HG03135 (cell line): ENCODE results near the gene RIMBP2.
"Not testable (repeated sequence)": the region's sequence is repeated elsewhere in the genome, so short reads cannot be mapped to it uniquely, and the experiment has no call there.

ENCODE experiments used
- ATAC-seq: cut with Tn5 transposase; IDR thresholded peaks from one replicate; pipeline ENCODE4 v1.9.1; 2021; ENCODE audit warnings: mild to moderate bottlenecking, moderate library complexity; ENCODE audit not compliant: unreplicated experiment

The RIMBP2 gene, protein sequence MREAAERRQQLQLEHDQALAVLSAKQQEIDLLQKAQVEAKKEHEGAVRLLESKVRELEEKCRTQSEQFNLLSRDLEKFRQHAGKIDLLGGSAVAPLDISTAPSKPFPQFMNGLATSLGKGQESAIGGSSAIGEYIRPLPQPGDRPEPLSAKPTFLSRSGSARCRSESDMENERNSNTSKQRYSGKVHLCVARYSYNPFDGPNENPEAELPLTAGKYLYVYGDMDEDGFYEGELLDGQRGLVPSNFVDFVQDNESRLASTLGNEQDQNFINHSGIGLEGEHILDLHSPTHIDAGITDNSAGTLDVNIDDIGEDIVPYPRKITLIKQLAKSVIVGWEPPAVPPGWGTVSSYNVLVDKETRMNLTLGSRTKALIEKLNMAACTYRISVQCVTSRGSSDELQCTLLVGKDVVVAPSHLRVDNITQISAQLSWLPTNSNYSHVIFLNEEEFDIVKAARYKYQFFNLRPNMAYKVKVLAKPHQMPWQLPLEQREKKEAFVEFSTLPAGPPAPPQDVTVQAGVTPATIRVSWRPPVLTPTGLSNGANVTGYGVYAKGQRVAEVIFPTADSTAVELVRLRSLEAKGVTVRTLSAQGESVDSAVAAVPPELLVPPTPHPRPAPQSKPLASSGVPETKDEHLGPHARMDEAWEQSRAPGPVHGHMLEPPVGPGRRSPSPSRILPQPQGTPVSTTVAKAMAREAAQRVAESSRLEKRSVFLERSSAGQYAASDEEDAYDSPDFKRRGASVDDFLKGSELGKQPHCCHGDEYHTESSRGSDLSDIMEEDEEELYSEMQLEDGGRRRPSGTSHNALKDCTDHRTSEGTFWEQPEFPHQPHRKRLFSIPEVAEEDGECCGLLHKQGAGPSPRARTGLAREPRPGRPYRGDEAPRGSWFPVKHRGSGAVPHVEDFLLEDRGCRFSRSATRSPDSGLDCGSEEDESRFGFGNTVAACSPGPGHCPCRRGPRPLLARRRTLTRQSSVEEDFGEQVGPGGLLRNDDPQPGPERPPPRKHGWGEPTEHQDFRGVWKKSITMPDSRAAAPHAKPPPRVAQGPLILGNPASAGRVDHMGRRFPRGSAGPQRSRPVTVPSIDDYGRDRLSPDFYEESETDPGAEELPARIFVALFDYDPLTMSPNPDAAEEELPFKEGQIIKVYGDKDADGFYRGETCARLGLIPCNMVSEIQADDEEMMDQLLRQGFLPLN (N-terminal part only)

DNA sequence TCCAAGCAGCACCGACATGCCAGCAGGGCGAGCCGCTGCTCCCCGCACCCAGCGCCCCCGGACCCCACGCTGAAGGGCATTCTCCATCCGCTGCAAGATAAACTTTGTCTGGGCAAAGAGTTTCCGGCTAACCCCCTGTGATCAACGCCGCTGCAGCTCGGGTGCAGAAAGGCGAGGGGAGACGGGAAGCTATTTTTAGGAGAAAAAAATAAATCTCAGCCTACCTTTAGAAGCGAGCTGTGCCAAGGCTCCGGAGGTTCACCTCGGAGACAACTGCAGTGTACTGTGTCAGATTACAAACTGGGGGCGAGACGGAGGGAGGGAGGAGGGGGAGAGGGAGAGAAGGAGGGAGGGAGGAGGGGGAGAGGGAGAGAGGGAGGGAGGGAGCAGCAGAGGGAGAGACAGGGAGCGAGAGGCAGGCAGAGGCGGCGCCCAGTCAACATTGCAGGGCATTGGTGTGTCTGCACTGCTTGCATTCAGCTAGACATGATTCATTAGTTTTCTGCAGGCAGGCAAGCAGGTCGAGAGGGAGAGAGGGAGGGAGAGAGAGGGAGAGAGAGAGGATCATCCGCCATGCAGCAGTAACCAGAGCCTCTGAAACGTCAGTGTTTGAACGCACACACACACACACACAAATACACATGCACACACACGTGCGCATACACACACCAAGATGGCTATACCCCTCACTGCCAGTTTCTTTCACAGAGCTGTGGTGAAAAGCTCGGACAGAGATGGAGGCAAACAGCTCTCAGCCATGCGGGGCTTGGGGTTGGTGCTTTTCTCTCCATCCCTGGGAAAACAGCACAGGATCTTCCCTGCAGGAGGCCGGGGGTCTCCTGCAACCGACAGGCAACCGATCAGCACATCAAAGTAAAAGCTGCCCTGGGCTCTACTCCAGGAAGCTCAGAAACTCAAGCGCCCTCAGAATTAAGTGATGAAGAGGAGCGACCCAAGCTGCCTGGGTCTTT is at the start of gene RIMBP2:
TSS of gene RIMBP2 (minus strand) at position 302 of the 971 bp plus-strand sequence. CDS start 237,286 bp downstream, outside the sequence.
- ATAC-seq, result no peak

DNA sequence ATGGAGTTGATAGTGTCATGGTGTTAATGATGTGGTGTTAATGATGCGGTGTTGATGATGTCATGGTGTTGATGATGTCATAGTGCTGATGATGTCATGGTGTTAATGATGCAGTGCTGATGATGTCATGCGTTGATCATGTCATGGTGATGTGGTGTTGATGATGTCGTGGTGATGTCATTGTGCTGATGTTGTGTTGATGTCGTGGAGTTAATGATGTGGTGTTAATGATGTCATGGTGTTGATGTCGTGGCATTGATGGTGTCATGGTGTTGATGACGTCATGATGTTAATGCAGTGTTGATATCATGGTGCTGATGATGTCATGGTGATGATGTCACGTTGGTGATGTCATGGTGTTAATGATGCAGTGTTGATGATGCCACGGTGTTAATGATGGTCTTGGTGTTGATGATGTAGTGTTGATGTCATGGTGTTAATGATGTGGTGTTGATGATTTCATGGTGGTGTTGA is 49.1 kb upstream of the RIMBP2 start:
- no peak for ATAC-seq

DNA sequence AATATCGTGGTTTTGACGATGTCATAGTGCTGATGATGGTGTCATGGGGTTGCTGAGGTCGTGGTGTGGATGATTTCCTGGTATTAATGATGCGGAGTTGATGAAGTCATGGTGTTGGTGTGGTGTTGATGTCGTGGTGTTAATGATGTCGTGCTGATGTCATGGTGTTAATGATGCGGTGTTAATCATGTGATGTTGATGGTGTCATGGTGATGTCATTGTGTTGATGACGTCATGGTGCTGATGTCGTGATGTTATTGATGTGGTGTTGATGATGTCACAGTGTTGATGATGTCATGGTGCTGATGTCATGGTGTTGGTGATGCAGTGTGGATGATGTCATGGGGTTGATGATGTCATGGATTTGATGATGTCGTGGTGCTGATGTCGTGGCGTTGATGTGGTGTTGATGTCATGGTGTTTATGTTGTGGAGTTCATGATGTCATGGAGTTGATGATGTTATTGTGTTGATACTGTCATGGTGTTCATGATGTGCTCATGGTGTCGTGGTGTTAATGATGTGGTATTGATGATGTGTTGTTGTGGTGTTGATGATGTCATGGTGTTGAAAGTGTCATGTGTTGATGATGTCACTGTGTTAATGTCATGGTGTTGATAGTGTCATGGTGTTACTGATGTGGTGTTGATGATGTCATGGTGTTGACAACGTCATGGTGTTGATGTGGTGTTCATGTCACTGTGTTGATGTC is 48.5 kb upstream of the RIMBP2 start:
- ATAC-seq, result no peak

DNA sequence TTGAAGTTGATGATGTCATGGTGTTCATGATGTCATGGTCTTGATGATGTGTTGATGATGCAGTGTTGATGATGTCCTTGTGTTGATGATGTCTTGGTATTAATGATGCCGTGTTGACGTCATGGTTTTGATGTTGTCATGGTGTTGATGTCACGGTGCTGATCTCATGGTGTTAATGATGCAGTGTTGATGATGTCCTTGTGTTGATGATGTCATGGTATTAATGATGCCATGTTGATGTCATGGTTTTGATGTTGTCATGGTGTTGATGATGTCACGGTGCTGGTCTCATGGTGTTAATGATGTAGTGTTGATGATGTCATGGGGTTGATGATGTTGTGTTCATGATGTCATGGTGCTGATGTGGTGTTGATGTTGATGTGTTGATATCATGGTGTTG is 48.0 kb upstream of the RIMBP2 start:
- ATAC-seq, result no peak

DNA sequence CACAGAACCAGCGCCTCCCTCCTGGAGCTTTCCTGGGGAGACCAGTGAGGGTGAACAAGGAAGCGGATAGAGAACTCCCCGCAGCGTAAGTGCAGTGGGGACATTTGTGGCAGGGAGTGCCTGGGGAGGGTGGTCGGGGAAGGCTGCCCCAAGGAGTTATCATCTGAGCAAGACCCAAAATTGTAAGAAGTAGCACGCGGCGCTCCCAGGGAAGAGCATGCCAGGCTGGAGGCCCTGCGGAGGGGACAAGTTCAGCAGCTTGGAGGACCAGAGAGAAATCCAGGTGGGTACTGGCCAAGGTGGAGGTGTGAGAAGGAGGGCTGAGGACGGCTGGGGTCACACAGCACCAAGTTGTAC is 46.2 kb upstream of the RIMBP2 start:
- ATAC-seq, result no peak

DNA sequence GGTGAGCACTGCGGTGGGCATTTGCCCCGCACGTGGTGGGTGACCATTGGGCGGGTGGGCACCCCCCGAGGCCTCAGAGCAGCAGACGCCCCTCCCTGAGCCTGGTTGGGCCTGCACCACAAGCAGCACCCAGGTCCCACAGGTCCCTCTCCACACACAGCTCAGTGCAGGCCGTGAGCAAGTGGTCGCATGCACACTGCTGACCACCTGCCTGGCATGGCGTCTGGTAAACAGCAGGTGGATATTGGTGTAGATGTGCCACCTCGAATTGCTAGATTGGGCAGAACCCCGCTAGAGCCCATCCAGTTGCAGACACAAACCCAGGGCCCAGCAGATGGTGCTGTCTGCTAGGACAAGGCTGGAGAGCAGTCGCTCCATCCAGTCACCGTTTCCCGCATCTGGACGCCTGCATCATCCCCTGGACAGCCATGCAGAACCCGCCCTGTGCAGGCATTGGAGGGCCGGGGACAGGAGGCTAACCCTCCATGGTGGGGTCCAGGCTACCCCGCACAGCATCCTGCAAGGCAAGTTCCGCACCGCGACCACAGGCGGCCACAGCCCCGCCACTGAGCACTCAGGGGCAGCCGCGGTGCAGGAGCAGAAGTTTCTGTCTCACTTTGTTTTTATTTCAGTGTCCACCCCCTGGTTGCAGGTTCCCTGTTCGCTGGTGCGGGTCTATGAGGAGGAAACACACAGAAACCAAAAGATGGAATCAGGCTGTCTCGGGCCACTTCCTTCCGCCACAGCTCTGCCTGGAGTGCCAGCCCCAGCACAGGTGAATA is 45.6 kb upstream of the RIMBP2 start:
- no peak for ATAC-seq

DNA sequence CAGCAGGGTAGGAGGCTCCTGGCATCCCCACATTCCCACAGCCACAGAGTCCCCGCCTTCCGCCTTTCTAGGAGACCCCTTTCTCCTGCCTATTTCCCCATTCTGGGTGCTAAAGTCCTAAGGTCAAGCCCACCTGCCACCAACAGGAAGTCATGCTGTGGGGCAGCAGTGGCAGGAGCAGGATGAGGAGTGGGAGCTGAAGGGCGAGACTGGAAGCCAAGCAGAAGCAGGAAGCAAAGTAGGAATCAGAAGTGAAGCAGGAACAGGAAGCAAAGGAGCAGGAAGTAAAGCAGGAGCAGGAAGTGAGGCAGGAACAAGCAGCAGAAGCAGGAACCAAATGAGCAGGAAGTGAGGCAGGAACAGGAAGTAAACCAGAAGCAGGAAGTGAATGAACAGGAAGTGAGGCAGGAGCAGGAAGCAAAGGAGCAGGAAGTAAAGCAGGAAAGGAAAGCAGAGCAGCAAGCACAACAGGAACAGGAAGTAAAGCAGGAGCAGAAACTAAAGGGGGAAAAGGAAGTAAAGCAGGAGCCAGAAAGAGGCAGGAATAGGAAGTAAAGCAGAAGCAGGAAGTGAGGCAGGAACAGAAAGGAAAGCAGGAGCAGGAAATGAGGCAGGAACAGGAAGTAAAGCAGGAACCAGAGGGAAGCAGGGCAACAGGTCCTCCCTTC is 38.3 kb upstream of the RIMBP2 start:
- no peak for ATAC-seq

DNA sequence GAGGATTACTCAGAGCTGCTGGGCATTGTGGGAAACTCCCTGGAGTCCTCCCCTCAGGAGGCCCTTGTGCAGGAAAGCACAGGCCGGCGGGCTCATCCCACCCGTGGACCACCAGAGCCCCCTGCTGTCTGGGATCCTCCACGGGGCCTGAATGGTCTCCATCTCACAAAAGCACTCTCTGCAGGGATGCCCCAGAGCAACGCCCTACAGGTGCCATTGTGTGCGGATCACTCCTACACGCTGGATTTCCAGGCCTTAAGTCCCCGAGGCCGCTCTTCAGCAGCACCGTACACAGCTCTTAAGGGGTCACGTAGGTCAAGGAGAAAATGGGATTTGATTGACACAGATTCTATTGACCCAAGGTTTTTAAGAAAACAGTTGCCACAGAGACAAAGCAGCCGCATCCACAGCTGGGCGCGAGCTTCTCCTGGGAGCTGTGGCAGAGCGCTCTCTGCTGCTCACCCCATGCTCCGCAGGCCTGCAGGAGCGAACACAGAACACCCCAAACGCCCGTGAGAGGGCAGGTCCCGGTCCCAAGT is 36.7 kb upstream of the RIMBP2 start:
- ATAC-seq, result no peak

DNA sequence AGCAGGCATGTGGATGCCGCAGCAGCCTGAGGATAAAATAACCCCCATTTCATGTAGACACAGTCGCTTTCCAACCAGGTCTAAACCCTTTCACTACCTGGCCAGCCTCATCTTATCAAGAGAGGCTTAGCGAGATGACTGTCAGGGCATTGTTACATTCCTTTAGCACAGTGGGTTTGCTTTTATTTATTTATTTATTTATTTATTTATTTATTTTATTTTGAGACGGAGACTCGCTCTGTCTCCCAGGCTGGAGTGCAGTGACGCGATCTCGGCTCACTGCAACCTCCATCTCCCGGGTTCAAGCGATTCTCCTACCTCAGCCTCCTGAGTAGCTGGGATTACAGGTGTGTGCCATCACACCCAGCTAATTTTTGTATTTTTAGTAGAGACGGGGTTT is 35.9 kb upstream of the RIMBP2 start:
- ATAC-seq, result not testable (repeated sequence)

DNA sequence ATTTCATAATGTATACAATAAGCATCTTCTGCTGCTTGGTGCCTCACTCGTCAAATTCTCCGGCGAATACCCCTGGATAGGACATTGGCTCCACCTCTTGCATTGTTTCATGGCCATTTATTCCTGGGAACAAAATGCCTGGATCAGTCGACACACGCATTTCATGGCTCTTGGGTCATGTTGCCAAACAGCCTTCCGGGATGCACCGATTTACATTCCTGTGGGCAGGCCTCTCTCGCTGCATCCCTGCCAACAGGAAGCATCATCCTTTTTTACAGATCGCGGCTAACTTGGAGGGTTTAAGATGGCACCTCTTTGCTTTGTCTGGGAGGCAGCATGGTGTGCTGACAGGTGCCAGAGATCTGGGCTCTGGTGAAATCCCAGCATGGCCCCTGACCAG is 32.7 kb upstream of the RIMBP2 start:
- no peak for ATAC-seq

DNA sequence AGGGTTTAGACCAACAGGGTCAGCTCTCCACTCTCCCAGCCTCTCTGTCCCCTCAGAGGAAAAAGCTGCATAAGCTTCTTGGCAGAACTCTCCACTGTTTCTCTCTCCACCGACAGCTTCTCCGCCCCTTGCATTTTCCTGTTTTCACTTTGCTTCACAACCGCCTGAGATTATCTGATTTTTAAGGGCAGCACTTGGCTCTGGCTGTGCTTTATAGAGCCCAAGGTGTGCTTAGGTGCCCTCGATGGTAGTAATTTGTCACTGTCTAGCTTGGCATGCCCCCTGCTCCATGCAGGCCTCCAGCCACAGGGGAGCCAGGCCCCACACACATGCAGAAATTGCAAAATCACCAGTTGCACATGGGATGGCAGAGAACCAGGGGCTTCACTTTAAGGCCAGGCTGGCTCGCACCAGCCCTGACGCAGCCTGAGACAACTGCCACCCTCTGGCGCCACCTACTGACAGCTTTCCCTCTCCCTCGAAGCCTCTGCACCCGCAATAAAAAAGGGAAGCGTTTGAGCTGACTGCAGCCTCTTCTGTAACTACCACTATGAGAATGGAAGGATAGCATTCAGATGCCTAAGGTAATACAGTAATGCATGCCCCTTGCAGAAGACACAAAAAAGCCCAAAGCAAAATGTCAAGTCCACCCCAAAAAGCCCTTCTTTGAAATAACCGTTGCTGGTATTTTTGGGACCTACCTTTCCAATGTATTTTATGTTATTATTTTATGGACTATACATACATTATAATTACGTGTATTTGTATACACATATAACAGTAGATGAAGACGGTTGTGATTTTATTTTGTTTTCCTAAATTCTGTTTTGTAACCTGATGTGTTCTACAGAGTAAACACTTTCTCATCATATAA is 32.0 kb upstream of the RIMBP2 start:
- ATAC-seq, result peak; percentile 83

DNA sequence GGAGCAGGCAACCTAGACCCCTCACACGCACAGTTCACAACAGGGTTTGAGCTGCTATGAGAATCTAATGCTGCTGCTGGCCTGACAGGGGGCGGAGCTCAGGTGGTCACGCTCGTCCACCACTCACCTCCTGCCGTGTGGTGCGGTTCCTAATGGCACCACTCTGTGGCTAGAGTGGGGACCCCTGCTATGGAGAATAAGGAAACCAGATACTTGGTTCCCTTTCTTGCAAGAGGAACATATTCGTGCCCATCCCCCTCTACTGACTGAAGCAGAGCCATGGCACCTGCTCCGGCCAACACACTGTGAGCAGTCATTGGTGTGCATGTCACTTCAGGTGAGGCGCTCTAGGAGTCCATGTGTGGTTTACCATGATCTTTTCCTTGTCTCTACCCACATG is 30.4 kb upstream of the RIMBP2 start:
- no peak for ATAC-seq

DNA sequence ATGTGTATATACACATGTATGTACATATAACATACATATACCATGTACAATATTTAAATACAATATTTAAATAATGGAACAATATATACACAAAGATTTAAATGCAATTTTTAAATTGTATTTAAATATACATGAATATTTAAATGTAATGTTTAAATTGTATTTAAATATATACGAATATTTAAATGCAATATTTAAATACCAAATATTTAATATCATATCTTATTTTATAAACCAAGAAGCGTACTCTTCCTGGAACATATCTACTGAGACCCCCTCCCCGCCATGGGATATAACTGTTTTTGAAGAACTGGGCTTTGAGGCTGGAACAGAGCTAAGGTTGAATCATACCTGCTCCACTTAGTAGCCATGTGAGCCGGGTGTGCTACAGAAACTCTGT is 29.8 kb upstream of the RIMBP2 start:
- ATAC-seq, result no peak

DNA sequence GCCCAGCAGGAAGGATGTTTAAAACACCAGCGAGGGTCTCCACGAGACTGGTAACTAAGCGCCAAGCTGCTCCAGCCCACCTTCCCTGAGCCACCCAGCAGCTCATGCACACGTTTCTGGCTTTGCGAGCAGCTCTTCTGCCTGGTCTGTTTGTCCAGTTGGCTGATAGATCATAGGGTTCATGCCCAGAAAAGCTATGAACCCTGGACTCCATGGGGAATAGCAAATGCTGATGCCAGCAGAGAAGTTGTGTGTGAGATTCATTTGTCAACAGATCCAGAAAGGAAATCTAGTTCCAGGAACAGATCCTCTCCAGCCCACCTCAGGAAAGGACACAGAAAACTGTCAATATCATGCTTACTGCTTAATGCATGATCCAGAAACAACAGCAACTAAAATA is 28.2 kb upstream of the RIMBP2 start:
- ATAC-seq, result no peak

DNA sequence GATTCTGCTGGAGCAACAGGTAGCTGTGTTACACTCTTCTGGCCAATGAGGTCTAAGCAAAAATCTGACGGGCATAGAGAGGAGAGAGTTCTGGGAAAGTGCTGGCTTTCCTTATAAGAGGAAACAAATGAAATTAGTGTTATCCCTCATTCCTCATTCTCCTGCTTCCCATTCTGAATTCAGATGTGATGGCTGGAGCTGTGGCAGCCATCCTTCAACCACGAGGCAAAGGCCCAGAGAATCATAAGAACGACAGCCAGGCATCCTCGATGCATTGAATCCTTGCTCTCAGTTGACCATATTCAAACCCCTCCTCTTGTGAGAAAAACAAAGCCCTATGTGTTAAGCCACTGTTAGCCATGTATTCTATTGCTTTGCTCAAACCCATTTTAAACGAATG is 27.5 kb upstream of the RIMBP2 start:
- no peak for ATAC-seq

DNA sequence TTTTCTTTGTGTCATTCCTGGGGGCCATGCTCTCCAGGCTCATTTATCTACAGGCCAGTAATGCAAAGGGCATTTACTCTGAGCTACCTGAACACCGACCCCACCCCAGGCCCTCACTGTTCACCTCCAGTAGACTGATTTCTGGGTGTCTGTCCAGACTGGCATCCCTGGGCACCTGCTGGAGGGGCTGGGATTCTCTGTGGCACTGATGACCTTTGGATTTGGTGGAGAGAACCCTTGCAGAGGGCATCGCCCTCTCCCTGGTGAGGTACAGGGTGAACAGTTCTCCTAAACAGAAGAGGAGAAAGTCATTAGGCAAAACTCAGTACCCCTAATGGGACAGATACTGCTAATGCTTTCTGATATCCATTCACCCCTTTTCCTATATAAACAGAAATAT is 27.1 kb upstream of the RIMBP2 start:
- no peak for ATAC-seq

DNA sequence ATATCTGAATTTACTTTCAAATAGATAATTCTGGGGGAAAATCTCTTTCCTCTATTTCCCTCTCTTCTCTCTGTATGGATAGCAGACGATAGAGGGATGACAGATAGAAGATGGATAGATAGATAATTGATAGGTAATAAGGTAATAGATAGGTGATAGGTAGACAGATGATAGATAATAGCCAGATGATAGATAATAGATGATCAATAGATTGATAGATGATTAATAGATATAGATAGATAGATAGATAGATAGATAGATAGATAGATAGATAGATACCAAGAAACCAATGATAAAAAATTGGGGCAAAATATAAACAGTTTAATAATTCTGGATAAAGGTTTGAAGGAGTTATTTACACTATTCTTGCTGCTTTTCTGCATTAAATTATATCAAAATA is 26.6 kb upstream of the RIMBP2 start:
- no peak for ATAC-seq
